NCI-H510A (cell line): ENCODE data around the gene GPD2.

ENCODE experiments used
- DNase-seq: peaks from one replicate; lab custom pipeline; 2025; lab: John Stamatoyannopoulos, UW

Gene GPD2

GRCh38 chr2:156436497-156437085, 412 bp downstream of the GPD2 start:
- DNase-seq = no peak

- no peak for DNase-seq
Observed at GRCh38 chr2:156437272-156437930, 1.2 kb downstream of the GPD2 start.

- DNase-seq = no peak
Observed at GRCh38 chr2:156437931-156438410, 1.8 kb downstream of the GPD2 start.

- DNase-seq = no peak
Observed at GRCh38 chr2:156443089-156443488, 6.9 kb downstream of the GPD2 start.

GRCh38 chr2:156445296-156446220, 9.4 kb downstream of the GPD2 start:
- DNase-seq = no peak

GRCh38 chr2:156447761-156448160, 11.6 kb downstream of the GPD2 start:
- no peak for DNase-seq

GRCh38 chr2:156448766-156449165, 12.6 kb downstream of the GPD2 start:
- DNase-seq = no peak

- no peak for DNase-seq
Observed at GRCh38 chr2:156452971-156453370, 16.8 kb downstream of the GPD2 start.

- DNase-seq = no peak
Observed at GRCh38 chr2:156455361-156455975, 19.3 kb downstream of the GPD2 start.

- DNase-seq = no peak
Observed at GRCh38 chr2:156456616-156457015, 20.4 kb downstream of the GPD2 start.

GRCh38 chr2:156457523-156458517, 21.6 kb downstream of the GPD2 start:
- no peak for DNase-seq

- DNase-seq = no peak
Observed at GRCh38 chr2:156459720-156460119, 23.5 kb downstream of the GPD2 start.

- no peak for DNase-seq
Observed at GRCh38 chr2:156464106-156464505, 27.9 kb downstream of the GPD2 start.

GRCh38 chr2:156465573-156465972, 29.4 kb downstream of the GPD2 start:
- DNase-seq = no peak

- no peak for DNase-seq
Observed at GRCh38 chr2:156466739-156467405, 30.7 kb downstream of the GPD2 start.

- DNase-seq = no peak
Observed at GRCh38 chr2:156470975-156471583, 34.9 kb downstream of the GPD2 start.

- no peak for DNase-seq
Observed at GRCh38 chr2:156471762-156472161, 35.6 kb downstream of the GPD2 start.

GRCh38 chr2:156472686-156473085, 36.5 kb downstream of the GPD2 start:
- DNase-seq = no peak

- DNase-seq = no peak
Observed at GRCh38 chr2:156473445-156473844, 37.3 kb downstream of the GPD2 start.

GRCh38 chr2:156474401-156474800, 38.2 kb downstream of the GPD2 start:
- DNase-seq = no peak
